Endothelial cell of umbilical vein (primary cell): ENCODE results near the gene CINP. TPM values are rescaled to one million over a fixed set of nuclear protein-coding genes. Genes with fewer than 3 reads are reported as not detected.

Experiments
- BruUV-seq: library from RNA; stranded (reverse); fragments of 400-500 nt; replicated peaks from 2 replicates; lab custom pipeline; 2021; lab: Mats Ljungman, UMichigan
- CTCF ChIA-PET: fragments of 300-600, 350-600 bp; sonication (Branson Sonifier 250); formaldehyde crosslinking; loops from one replicate; lab custom pipeline; 2021; ENCODE audit warnings: antibody characterized with exemption, inconsistent platforms; lab: Charles Lee
- POLR2A ChIA-PET: fragments of 300-600, 350-600 bp; sonication (Branson Sonifier 250); formaldehyde crosslinking; loops from one replicate; lab custom pipeline; 2021; ENCODE audit warnings: antibody characterized with exemption, inconsistent platforms; lab: Charles Lee
- DNase-seq: peaks from one replicate; pipeline ENCODE4 v3.0.0-alpha.2; 2011; ENCODE audit warnings: low read depth, low spot score
- FAIRE-seq: peaks from 2 replicates; lab custom pipeline; 2011; peaks lifted over from hg19 to GRCh38; lab: Jason Lieb, UNC
- H2AFZ ChIP-seq: 2 replicates; pipeline ENCODE4 v1.6.0; 2012; ENCODE audit warnings: low read depth, low read length, control low read depth, inconsistent platforms
- H3K27ac ChIP-seq: 2 replicates; pipeline ENCODE4 v1.5.1; 2011; ENCODE audit warnings: low read depth, mild to moderate bottlenecking, control low read depth, low read length, moderate library complexity; ENCODE audit not compliant: insufficient read depth
- H3K27me3 ChIP-seq, 2 experiments: 2 replicates each; pipeline versions ENCODE4 v1.6.0 to v1.6.1; 2011; ENCODE audit warnings: low read length in 2 of 2, mixed read lengths in 1 of 2; ENCODE audit not compliant: control insufficient read depth in 2 of 2, insufficient read depth in 2 of 2
- H3K36me3 ChIP-seq, 2 experiments: 2 replicates in 1 of 2; 3 replicates in 1 of 2; pipeline ENCODE4 v1.5.1; 2011; ENCODE audit warnings: low read length in 2 of 2, mild to moderate bottlenecking in 1 of 2, moderate library complexity in 1 of 2; ENCODE audit not compliant: control insufficient read depth in 2 of 2, insufficient read depth in 2 of 2; ENCODE audit errors: extremely low read depth in 1 of 2
- H3K4me1 ChIP-seq: 3 replicates; pipeline ENCODE4 v1.5.1; 2011; ENCODE audit warnings: mild to moderate bottlenecking, low read length; ENCODE audit not compliant: control insufficient read depth, insufficient read depth; ENCODE audit errors: extremely low read depth
- H3K4me2 ChIP-seq: 2 replicates; pipeline ENCODE4 v1.6.1; 2011; ENCODE audit warnings: low read length, control low read depth, mixed read lengths; ENCODE audit not compliant: insufficient read depth
- H3K4me3 ChIP-seq, 3 experiments: fragments of 200-600 bp in 1 of 3; sonication (generic), shearing (Covaris generic) in 1 of 3; replicated peaks in 1 of 3; 2 replicates each; pipeline ENCODE4 v1.5.1; 2011 to 2016; ENCODE audit warnings: control low read depth in 3 of 3, low read length in 3 of 3, mild to moderate bottlenecking in 2 of 3, inconsistent platforms in 1 of 3, low read depth in 1 of 3, moderate library complexity in 1 of 3; ENCODE audit not compliant: insufficient read depth in 1 of 3
- H3K79me2 ChIP-seq: 2 replicates; pipeline ENCODE4 v1.6.0; 2012; ENCODE audit warnings: low read length, inconsistent platforms; ENCODE audit not compliant: control insufficient read depth, insufficient read depth
- H3K9ac ChIP-seq: replicated peaks from 2 replicates; pipeline ENCODE3; 2011; ENCODE audit warnings: low read length, control low read depth; ENCODE audit not compliant: insufficient read depth; ENCODE audit errors: extremely low read depth
- H3K9me1 ChIP-seq: replicated peaks from 3 replicates; pipeline ENCODE4 v1.6.0; 2011; ENCODE audit warnings: mild to moderate bottlenecking, low read length; ENCODE audit not compliant: control insufficient read depth, insufficient read depth; ENCODE audit errors: extremely low read depth
- H3K9me3 ChIP-seq: replicated peaks from 2 replicates; pipeline ENCODE4 v1.5.1; 2012; ENCODE audit warnings: low read length, inconsistent platforms; ENCODE audit not compliant: control insufficient read depth, insufficient read depth
- H4K20me1 ChIP-seq: replicated peaks from 2 replicates; pipeline ENCODE3; 2011; ENCODE audit warnings: mild to moderate bottlenecking, low read length; ENCODE audit not compliant: control insufficient read depth, insufficient read depth; ENCODE audit errors: extremely low read depth
- CTCF ChIP-seq, 2 donors: IDR thresholded peaks; 1 replicate in 1 of 2; 2 replicates in 1 of 2; pipeline ENCODE4 v1.5.1; 2011; ENCODE audit warnings: low read length in 2 of 2, mild to moderate bottlenecking in 2 of 2, moderate library complexity in 2 of 2, control low read depth in 1 of 2, inconsistent platforms in 1 of 2, low read depth in 1 of 2; ENCODE audit not compliant: insufficient read depth in 1 of 2; ENCODE audit errors: extremely low read depth in 1 of 2
- EZH2 ChIP-seq: IDR thresholded peaks from 2 replicates; pipeline ENCODE4 v1.6.1; 2012; ENCODE audit warnings: borderline replicate concordance, low read depth, mild to moderate bottlenecking, moderate library complexity, low read length, inconsistent platforms; ENCODE audit not compliant: severe bottlenecking
- FOS ChIP-seq: IDR thresholded peaks from 2 replicates; pipeline ENCODE4 v1.6.1; 2011; ENCODE audit warnings: mild to moderate bottlenecking, low read length, moderate library complexity, borderline replicate concordance; ENCODE audit not compliant: insufficient read depth
- GATA2 ChIP-seq: IDR thresholded peaks from 2 replicates; pipeline ENCODE4 v1.7.0; 2011; ENCODE audit warnings: low read depth, mild to moderate bottlenecking, moderate library complexity, mixed read lengths, low read length; ENCODE audit not compliant: insufficient read length, insufficient read depth
- JUN ChIP-seq: IDR thresholded peaks from 2 replicates; pipeline ENCODE4 v1.6.1; 2011; ENCODE audit warnings: borderline replicate concordance, low read depth; ENCODE audit not compliant: insufficient read length, insufficient read depth
- MAX ChIP-seq: IDR thresholded peaks from 2 replicates; pipeline ENCODE4 v1.6.1; 2011; ENCODE audit not compliant: insufficient read depth, insufficient read length
- MYC ChIP-seq: IDR thresholded peaks from one replicate; pipeline ENCODE4 v1.6.1; 2011; ENCODE audit warnings: mild to moderate bottlenecking, low read depth, low read length
- POLR2A ChIP-seq: IDR thresholded peaks from 2 replicates; pipeline ENCODE4 v1.6.1; 2012; ENCODE audit warnings: low read depth, mild to moderate bottlenecking, control low read depth, low read length
- POLR2AphosphoS5 ChIP-seq: IDR thresholded peaks from 2 replicates; pipeline ENCODE4 v1.6.1; 2012; ENCODE audit warnings: low read depth, mild to moderate bottlenecking, control low read depth, low read length, moderate library complexity; ENCODE audit not compliant: insufficient read depth
- dilution Hi-C: fragments of 300-500 bp; cut with MboI; formaldehyde crosslinking; loops from one replicate; pipeline ENCODE4 v1.15.0; 2019; ENCODE audit warnings: low sequenced_read_pairs; ENCODE audit not compliant: extremely low pct_ligation_motif_present
- intact Hi-C: fragments of 100-400 bp; cut with micrococcal nuclease; formaldehyde crosslinking; loops from one replicate; pipeline ENCODE4 v1.10.0; 2022
- polyA plus RNA-seq, 4 experiments: library from polyadenylated mRNA; depleted of rRNA in 3 of 4; stranded (reverse) in 3 of 4; unstranded in 1 of 4; fragments of >200 nt; gene quantifications; 2 replicates each; pipeline versions ENCODE4 v1.2.1 to v1.2.3, GENCODE V29; 2011 to 2012; ENCODE audit warnings: missing spikeins in 1 of 4
- total RNA-seq: library from RNA; stranded (reverse); gene quantifications from 2 replicates; pipeline ENCODE4 v1.2.3, GENCODE V29; 2021

Gene CINP
- total and polyA plus RNA-seq, 2 donors (not counting 3 experiments of a cell fraction or from before 2014, with no cell fraction given): 44.0 to 79.1 TPM

- POLR2A ChIA-PET: no interaction called here
These were observed 28.6 kb downstream of the CINP start for GRCh38 chr14:102333795-102334705.

More at GRCh38 chr14:102333795-102334705, 28.6 kb downstream of the CINP start:
- CTCF ChIA-PET: interaction anchor here (0.6 to 1.3 kb wide), 3 partner anchors 17 to 228 kb away, joined by 3 to 4 read pairs (median 3); no protein-coding TSS in a partner anchor
- Histone ChIP-seq H3K9me1 (no peaks in the 10 kb centered on the region), H3K79me2 (no peaks in the 10 kb centered on the region), H3K9ac (no peak overlapping the region), H3K27me3 (no peaks in the 10 kb centered on the region), H2AFZ (no peak overlapping the region), H4K20me1 (no peaks in the 10 kb centered on the region), H3K36me3 (peaks cover 1 to 8% of the 10 kb centered on the region in 2 experiments), H3K4me3 (no peak overlapping the region), H3K27ac (no peak overlapping the region), H3K4me2 (no peak overlapping the region), H3K4me1 (no peaks in the 10 kb centered on the region), H3K9me3 (no peaks in the 10 kb centered on the region)
- dilution Hi-C loops: no loop called here
- BruUV-seq: no TSS peak
- no peak for FAIRE-seq
- no peak for DNase-seq
- intact Hi-C loops: no loop called here
- no peak for TF ChIP-seq GATA2
- TF ChIP-seq FOS: no peak
- no peak for TF ChIP-seq CTCF (IDR thresholded peaks at IDR 0.05; ENCODE audit: extremely low read depth in 1 of 2, insufficient read depth in 1 of 2, low read depth in 1 of 2, low read length in 2 of 2)
- no peak for TF ChIP-seq MAX
- TF ChIP-seq POLR2AphosphoS5: no peak
- TF ChIP-seq POLR2A: no peak
- no peak for TF ChIP-seq EZH2
- TF ChIP-seq MYC: no peak
- TF ChIP-seq JUN: no peak
